OCI-LY3 (cell line): Measurements from ENCODE around the gene CNTNAP2.

Experiments used
- H2AFZ ChIP-seq: fragments of 200-600, 300-600 bp; shearing (Covaris generic); 2 replicates; pipeline ENCODE4 v1.6.0; 2014; ENCODE audit warnings: antibody characterized with exemption, low read depth, low read length
- H3K27ac ChIP-seq: fragments of 200-600, 300-600 bp; sonication (generic); 2 replicates; pipeline ENCODE4 v1.5.1; 2014; ENCODE audit warnings: mild to moderate bottlenecking, low read length, moderate library complexity, mixed read lengths
- H3K27me3 ChIP-seq: fragments of 200-600, 300-600 bp; sonication (generic); 2 replicates; pipeline ENCODE4 v1.6.1; 2014; ENCODE audit warnings: low read depth, low read length, mixed read lengths
- H3K36me3 ChIP-seq: fragments of 200-600, 300-600 bp; sonication (generic); replicated peaks from 2 replicates; pipeline ENCODE3; 2014; ENCODE audit warnings: low read depth, low read length, mixed read lengths
- H3K4me1 ChIP-seq: fragments of 300-600, 200-600 bp; sonication (generic); 2 replicates; pipeline ENCODE4 v1.6.1; 2014; ENCODE audit warnings: low read length, mixed read lengths
- H3K4me2 ChIP-seq: fragments of 200-600, 300-600 bp; sonication (generic); 2 replicates; pipeline ENCODE4 v1.6.1; 2014; ENCODE audit warnings: low read length, mixed read lengths
- H3K4me3 ChIP-seq: fragments of 300-600, 200-600 bp; sonication (generic); 2 replicates; pipeline ENCODE4 v1.5.1; 2014; ENCODE audit warnings: antibody characterized with exemption, mild to moderate bottlenecking, low read length, moderate library complexity
- H3K79me2 ChIP-seq: fragments of 300-600, 200-600 bp; shearing (Covaris generic); 2 replicates; pipeline ENCODE4 v1.6.1; 2014; ENCODE audit warnings: mild to moderate bottlenecking, low read length, mixed read lengths
- H3K9ac ChIP-seq: fragments of 300-600, 200-600 bp; shearing (Covaris generic); 2 replicates; pipeline ENCODE4 v1.6.0; 2014; ENCODE audit warnings: mild to moderate bottlenecking, low read length, moderate library complexity
- H3K9me3 ChIP-seq: fragments of 200-600, 300-600 bp; shearing (Covaris generic); 2 replicates; pipeline ENCODE4 v1.6.1; 2014; ENCODE audit warnings: low read length, mixed read lengths; ENCODE audit not compliant: insufficient read depth
- H4K20me1 ChIP-seq: fragments of 200-600, 300-600 bp; sonication (generic); 2 replicates; pipeline ENCODE4 v1.6.1; 2016; ENCODE audit warnings: low read length, mixed read lengths; ENCODE audit not compliant: insufficient read depth
- CTCF ChIP-seq: fragments of 200-600, 300-600 bp; sonication (generic); IDR thresholded peaks from 2 replicates; pipeline ENCODE4 v1.5.1; 2014; ENCODE audit warnings: antibody characterized with exemption, low read length, low read depth
- EZH2phosphoT487 ChIP-seq: fragments of 200-600 bp; shearing (Covaris generic); IDR thresholded peaks from 2 replicates; pipeline ENCODE4 v1.6.1; 2018; ENCODE audit warnings: antibody characterized with exemption, mixed run types, low read depth

CNTNAP2 gene

GRCh38 chr7:148344406-148344805, 2227.8 kb downstream of the CNTNAP2 start:
- no peak overlapping the region for H3K27ac ChIP-seq
- H3K4me3 ChIP-seq, result no peak overlapping the region
- no peak overlapping the region for H3K9ac ChIP-seq
- H2AFZ ChIP-seq, result no peak overlapping the region
- no peaks in the 10 kb centered on the region for H3K4me1 ChIP-seq
- no peaks in the 10 kb centered on the region for H3K36me3 ChIP-seq
- H4K20me1 ChIP-seq, result no peaks in the 10 kb centered on the region
- H3K27me3 ChIP-seq, result peaks cover 40% of the 10 kb centered on the region
- TF ChIP-seq EZH2phosphoT487 (no peak), CTCF (no peak)
- H3K9me3 ChIP-seq, result no peaks in the 10 kb centered on the region
- H3K4me2 ChIP-seq, result no peak overlapping the region
- H3K79me2 ChIP-seq, result no peaks in the 10 kb centered on the region

GRCh38 chr7:148347981-148348380, 2231.4 kb downstream of the CNTNAP2 start:
- Histone ChIP-seq H3K9me3 (no peaks in the 10 kb centered on the region), H3K9ac (no peak overlapping the region), H3K36me3 (no peaks in the 10 kb centered on the region), H3K4me3 (no peak overlapping the region), H3K27ac (no peak overlapping the region), H3K4me1 (no peaks in the 10 kb centered on the region), H3K79me2 (no peaks in the 10 kb centered on the region), H3K4me2 (no peak overlapping the region), H3K27me3 (peaks cover 19% of the 10 kb centered on the region), H2AFZ (no peak overlapping the region), H4K20me1 (no peaks in the 10 kb centered on the region)
- TF ChIP-seq EZH2phosphoT487 (no peak), CTCF (no peak)

- no peak overlapping the region for H3K27ac ChIP-seq
- no peak for TF ChIP-seq CTCF
- no peak for TF ChIP-seq EZH2phosphoT487
- no peak overlapping the region for H3K4me3 ChIP-seq
- H3K4me2 ChIP-seq, result no peak overlapping the region
- H3K9me3 ChIP-seq, result no peaks in the 10 kb centered on the region
- H3K4me1 ChIP-seq, result no peaks in the 10 kb centered on the region
- H2AFZ ChIP-seq, result no peak overlapping the region
- no peaks in the 10 kb centered on the region for H3K79me2 ChIP-seq
- peaks cover 18% of the 10 kb centered on the region for H3K27me3 ChIP-seq
- no peak overlapping the region for H3K9ac ChIP-seq
- no peaks in the 10 kb centered on the region for H3K36me3 ChIP-seq
- no peaks in the 10 kb centered on the region for H4K20me1 ChIP-seq
Observed at GRCh38 chr7:148348466-148348865, 2231.9 kb downstream of the CNTNAP2 start.

- Histone ChIP-seq H3K27ac (no peak overlapping the region), H3K4me2 (no peak overlapping the region), H3K36me3 (no peaks in the 10 kb centered on the region)
Observed at GRCh38 chr7:148356303-148356702, 2239.7 kb downstream of the CNTNAP2 start.

More at GRCh38 chr7:148356303-148356702, 2239.7 kb downstream of the CNTNAP2 start:
- TF ChIP-seq CTCF (no peak), EZH2phosphoT487 (no peak)
- Histone ChIP-seq H3K9me3 (no peaks in the 10 kb centered on the region), H3K4me1 (no peaks in the 10 kb centered on the region), H3K79me2 (no peaks in the 10 kb centered on the region), H3K4me3 (no peak overlapping the region), H3K27me3 (peaks cover 7% of the 10 kb centered on the region; the same call in 1 of the 2 replicates), H4K20me1 (no peaks in the 10 kb centered on the region), H2AFZ (no peak overlapping the region), H3K9ac (no peak overlapping the region)
